GM18520 (cell line): ENCODE measurements around the gene GPBAR1.
"Not testable (repeated sequence)": the region's sequence is repeated elsewhere in the genome, so short reads cannot be mapped to it uniquely, and the experiment has no call there.

Source experiments
- ATAC-seq: cut with Tn5 transposase; IDR thresholded peaks from one replicate; pipeline ENCODE4 v1.9.1; 2021; ENCODE audit not compliant: unreplicated experiment

The GPBAR1 gene

GRCh38 chr2:218266316-218266979 is 5.6 kb downstream of the GPBAR1 start:
- ATAC-seq: no peak

DNA sequence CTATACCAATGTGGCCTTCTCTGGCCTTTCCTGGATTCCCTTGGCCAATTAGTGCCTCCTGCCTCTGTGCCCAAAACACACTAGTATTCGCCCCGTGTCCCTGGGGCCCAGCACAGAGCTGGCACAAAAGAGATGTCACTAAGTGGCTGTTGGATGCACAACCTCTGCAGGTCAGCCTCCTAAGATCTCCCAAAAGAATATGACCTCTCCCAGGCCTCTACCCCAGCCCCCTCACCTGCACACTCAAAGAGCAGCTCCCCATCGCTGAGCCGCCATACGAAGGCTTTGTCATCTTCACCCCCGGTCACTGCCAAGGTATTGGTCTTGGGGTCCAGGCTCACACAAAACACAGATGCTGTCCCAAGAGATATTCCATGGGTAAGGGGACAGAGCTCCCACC is 6.4 kb downstream of the GPBAR1 start:
- ATAC-seq: no peak

GRCh38 chr2:218269900-218270720 is 9.3 kb downstream of the GPBAR1 start, which contains the start of the genes AAMP and PNKD:
Gene AAMP (minus strand): TSS chr2:218270137. CDS start chr2:218270086, 51 bp downstream.
Gene PNKD (plus strand): TSS chr2:218270519. CDS start chr2:218270536, 17 bp downstream.
- peak; percentile 92 for ATAC-seq

- ATAC-seq: no peak
These were observed 10.1 kb downstream of the GPBAR1 start for GRCh38 chr2:218270721-218271486.

DNA sequence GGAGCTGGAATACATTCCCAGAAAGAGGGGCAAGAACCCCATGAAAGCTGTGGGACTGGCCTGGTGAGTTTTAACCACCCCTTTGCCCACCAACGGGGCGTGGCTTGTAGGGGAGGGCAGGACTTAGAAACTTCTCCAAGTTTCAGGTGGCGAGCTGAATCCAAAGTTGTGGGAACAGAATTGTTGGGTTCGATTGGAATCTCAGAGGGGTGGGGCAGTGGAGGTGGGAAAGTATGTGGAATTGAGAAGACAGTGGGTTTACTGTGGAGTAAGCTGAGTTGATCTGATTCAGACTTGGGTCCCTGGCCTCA is 10.6 kb downstream of the GPBAR1 start:
- no peak for ATAC-seq

DNA sequence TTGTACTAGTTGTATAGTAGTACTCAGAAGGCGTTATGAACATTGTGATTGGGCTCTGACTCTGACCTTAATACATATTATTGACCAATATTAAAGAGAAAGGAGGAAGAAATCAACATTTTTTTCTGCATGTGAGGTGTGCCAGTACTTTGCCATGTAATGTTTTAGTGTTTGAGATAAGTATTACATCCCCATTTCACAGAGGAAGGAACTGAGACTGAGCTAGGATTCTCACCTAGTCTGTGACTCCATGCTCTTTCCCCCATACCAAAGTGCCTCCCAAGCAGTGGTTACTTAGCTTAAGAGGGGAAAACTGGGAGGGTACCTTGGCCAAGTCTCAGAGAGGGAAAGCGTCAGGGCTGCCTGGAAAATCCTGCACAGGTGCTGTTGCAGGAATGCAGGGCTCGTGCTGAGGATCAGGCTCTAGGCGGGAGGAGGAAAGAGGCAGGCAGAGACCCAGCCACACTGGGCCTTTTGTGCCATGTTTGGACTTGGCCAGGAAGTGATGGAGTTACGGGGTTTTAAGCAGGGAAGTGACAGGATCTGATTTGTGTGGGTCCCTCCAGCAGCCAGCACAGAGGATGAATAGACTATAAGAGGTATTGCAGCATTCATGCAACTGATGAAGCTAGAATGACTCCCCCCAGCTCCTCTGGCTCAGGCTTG is 11.2 kb downstream of the GPBAR1 start:
- no peak for ATAC-seq

GRCh38 chr2:218272531-218273212 is 11.9 kb downstream of the GPBAR1 start:
- ATAC-seq: no peak

DNA sequence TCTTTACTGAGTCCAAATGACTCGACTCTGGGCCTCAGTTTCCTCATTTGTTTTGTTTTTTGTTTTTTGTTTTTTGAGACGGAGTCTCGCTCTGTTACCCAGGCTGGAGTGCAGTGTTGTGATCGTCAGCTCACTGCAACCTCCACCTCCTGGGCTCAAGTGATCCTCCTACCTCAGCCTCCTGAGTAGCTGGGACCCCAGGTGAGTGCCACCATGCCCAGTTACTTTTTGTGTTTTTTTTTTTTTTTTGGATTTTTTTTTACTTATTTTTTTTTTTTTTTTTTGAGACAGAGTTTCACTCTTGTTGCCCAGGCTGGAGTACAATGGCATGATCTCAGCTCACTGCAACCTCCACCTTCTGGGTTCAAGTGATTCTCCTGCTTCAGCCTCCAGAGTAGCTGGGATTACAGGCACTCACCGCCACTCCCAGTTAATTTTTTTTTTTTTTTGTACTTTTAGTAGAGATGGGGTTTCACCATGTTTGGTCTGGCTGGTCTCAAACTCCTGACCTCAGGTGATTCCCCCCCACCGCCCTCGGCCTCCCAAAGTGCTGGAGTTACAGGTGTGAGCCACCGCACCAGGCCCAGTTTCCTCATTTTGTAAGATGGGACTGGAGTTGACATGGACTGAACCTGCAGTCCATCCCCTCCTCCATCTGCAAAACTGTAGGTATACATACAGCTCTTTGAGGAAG is 12.5 kb downstream of the GPBAR1 start:
- not testable (repeated sequence) for ATAC-seq

GRCh38 chr2:218273908-218274249 is 13.1 kb downstream of the GPBAR1 start:
- ATAC-seq: no peak

GRCh38 chr2:218274586-218274985 is 13.8 kb downstream of the GPBAR1 start:
- ATAC-seq: no peak

DNA sequence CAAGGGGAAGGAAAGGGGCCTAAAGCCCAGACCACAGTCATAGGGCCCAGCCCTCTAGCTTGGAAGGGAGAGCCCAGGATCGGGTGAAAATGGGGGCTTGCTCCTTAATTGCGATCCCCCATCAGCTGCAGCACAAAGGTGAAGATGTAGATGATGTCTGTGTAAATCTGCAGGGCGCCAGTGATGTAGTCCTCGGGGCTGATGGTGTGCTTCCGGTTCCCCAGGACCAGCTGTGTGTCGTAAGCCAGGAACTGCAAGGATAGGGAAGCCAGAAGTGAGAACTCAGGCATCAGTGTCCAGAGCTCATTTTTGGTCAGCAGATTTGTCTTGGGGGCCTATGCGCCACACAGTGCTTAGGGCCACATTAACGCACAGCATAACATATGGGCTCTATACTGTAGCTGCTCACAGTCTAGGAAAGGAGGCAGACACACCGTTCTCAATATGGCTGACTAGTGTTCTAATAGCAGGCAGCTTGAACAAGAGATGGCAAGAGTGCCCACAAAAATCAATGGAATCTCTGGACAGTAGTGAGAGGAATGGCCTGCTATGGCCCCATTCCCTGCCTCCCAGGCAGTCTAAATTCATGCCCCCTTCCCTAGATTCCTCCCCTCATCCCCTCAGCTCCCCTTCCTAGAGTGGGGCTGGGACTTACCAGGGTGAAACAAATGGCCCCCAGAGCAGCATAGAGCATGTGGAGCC is 14.7 kb downstream of the GPBAR1 start:
- no peak for ATAC-seq

DNA sequence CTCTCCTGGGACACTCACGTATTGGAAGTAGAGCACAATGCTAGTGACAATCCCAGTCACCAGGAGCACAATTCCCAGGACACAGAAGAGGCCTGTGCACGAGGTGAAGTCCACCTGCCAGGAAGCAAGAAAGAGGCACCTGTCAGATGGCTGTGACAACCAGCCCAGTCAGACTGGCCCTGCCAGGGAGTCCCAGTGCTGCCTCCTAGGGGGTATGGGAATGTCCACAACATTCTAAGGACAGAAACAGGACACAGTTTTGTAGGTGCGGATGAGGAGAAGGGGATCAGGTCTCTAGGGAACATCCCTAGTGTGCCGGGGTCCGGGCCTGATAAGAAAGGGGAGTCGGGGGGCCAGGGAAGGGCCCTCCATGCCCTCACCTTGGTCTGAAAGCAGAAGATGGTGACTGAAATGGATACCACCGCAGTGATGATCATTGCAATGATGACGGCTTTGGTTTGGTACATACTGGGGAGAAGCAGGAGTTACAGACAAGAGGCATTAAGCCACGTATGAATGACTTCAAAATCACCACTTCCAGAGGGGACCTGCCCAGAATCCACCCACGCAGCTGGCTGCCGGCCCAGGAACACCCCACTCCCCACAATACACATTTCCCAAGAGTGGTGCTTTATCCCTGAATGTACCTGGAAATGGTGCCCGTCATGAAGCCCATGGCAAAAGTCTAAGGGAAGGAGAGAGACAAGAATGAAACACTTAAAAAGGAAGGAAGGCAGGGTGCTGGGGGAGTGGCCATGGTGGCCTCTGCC is 16.4 kb downstream of the GPBAR1 start:
- no peak for ATAC-seq

DNA sequence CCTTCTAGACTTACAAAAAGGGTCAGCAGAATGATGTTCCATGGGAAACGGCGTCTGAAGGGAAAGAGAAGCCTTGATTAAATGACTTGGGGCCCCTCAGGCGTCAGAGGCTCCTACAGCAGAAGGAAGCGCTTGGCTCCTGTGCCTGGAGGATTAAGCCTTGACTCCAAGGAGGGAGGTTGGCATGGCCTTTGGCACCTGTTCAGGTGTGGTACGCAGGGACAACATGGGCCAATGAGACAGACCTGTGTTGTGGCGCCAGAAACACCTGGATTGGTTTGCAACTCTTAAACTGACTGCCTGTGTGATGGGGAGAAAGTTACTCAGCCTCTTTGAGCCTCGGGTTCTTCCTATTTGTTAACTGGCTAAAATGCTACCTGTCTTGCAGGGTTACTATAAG is 17.1 kb downstream of the GPBAR1 start:
- no peak for ATAC-seq

DNA sequence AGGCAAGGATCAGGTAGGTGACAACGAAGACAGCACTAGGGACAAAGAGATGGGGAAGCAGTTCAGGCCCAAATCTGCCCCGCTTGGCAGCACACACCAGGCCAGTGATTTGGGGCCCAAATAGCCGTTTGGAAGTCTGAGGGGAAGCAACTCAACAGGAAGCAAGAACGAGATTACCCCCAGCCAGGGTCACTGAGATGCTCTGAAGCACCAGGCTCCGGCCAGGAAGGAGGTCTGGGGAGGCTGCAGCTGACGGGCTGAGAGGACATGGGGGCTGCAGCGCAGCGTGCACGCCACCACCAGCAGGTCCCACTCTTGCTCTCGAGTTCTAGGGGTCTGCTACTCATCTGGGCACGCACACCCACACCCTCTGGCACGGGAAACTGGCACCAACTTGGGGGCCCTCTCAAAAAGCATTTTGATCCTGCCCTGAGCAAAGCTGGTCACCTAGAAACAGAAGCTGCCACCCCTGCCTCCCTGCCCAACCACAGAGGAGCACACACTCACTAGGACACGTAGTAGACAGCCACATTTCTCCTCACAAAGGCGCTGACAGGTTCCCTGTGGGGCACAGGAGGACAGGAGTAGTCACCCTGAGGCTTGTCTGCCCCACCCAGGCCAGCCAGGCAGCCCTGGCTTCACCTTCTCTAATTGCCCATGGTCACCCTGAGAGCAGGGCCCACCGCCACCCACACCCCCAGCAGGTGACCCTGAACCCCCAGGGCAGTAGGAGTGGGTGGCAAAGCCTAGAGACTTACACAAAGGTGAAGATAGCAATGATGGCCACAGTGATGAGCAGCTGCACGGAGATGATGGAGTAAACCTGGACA is 17.9 kb downstream of the GPBAR1 start:
- no peak for ATAC-seq

DNA sequence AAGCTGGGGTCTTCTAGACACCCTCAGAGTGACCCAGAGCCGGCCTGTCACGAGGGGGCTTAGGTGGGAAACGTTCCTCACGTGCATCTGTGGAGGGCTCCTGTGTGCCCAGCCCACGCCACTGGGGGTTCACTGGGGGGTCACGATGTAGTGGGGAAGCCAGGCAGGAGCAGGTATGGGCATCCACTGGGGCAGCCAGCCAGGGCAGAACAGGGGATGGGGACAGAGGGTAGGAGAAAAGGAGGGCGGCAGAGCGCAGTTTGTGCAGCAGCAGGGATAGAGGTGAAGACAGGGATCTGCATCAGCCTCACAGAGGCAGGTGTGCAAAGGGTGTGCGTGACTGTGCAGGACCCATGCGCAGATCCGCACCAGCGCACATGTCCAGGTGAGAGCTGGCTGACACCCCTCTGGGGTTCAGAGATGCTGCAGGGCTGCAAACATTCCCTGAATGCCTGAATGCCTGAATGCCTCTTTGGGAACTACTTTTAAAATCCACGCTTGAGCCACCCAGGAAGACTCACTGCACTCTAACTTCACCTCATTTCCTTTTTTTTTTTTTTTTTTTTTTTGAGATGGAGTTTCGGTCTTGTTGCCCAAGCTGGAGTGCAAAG is 19.6 kb downstream of the GPBAR1 start:
- ATAC-seq: no peak

DNA sequence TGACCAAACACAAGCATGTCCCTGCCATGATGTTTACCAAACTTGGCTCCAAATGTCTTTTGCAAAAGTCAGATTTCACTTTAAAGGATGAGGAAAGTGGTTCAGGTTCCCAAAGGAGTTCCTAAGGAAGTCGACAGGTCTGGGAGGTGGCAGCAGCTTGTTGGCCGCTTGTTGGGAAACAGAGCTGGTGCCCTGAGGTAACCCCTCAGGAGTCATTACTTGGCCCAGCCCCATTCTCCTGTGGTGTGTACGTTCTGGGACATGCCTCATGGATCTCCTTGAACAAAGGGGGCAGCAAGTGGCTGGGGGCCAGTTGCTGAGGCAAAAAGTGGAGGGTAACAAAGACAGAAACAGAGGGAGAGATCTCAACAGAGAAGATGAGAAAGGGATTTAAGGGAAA is 20.6 kb downstream of the GPBAR1 start:
- no peak for ATAC-seq

- ATAC-seq: no peak
These were observed 21.6 kb downstream of the GPBAR1 start for GRCh38 chr2:218282173-218282991.
